Ovary (tissue), 3 donors: ENCODE results near the gene CTR9.

ENCODE experiments used
- CTCF ChIP-seq, 3 donors: fragments of 450-650 bp in 2 of 3; fragments of 200-600 bp in 1 of 3; IDR thresholded peaks; one replicate each; pipeline versions ENCODE4 v1.5.1 to v1.8.0; 2016 to 2022; ENCODE audit warnings: antibody characterized with exemption in 3 of 3, mild to moderate bottlenecking in 1 of 3
- EP300 ChIP-seq: sonication (generic); formaldehyde crosslinking; IDR thresholded peaks from one replicate; pipeline ENCODE4 v1.6.1; 2017; ENCODE audit warnings: antibody characterized with exemption
- POLR2A ChIP-seq: fragments of 450-650 bp; IDR thresholded peaks from one replicate; pipeline ENCODE4 v1.6.1; 2017; ENCODE audit warnings: antibody characterized with exemption, mild to moderate bottlenecking, moderate library complexity
- donor health status: DM: no; HTN: no; CAD: no.

DNA sequence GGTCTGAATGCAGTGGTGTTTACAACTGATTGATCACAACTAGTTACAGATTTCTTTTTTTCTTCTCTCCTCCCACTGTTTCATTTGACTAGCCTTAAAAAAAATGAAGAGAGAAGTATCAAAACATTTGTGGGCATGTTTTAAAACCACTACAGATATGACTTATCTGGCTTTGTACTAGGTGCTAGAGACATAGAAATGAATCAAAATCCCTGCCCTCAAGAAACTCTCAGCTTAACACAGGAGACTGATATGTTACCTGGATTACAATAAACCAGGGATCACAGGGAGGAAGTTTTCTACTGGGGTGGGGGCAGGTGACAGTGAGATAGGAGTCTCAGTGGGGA is 25.2 kb upstream of the CTR9 start:
- TF ChIP-seq POLR2A (no peak), CTCF (IDR thresholded peaks at IDR 0.05) (no peak), EP300 (no peak)
